PC-9 (cell line): ENCODE data around the gene HAPLN2. TPM values are rescaled to one million over a fixed set of nuclear protein-coding genes. Genes with fewer than 3 reads are reported as not detected.

Source experiments
- BruUV-seq: library from RNA; stranded (reverse); fragments of 400-500 nt; replicated peaks from 2 replicates; lab custom pipeline; 2021; lab: Mats Ljungman, UMichigan
- CTCF ChIA-PET: fragments of 300-600 bp; sonication (Branson Sonifier 250); formaldehyde crosslinking; loops from one replicate; lab custom pipeline; 2022; ENCODE audit warnings: antibody characterized with exemption; lab: Charles Lee
- POLR2A ChIA-PET: fragments of 300-600 bp; sonication (Branson Sonifier 250); formaldehyde crosslinking; loops from one replicate; lab custom pipeline; 2022; ENCODE audit warnings: antibody characterized with exemption; ENCODE audit not compliant: unreplicated experiment; lab: Charles Lee
- DNase-seq, 2 experiments: peaks; one replicate each; pipeline versions ENCODE4 v3.0.0 to v3.0.0-alpha.2; 2015 to 2022; ENCODE audit warnings: mixed read lengths in 1 of 2
- H2AFZ ChIP-seq: fragments of 200-600 bp; sonication (generic); 2 replicates; pipeline ENCODE4 v1.8.1; 2017; ENCODE audit warnings: antibody characterized with exemption
- H3F3A ChIP-seq: fragments of 200-600 bp; sonication (generic); 2 replicates; pipeline ENCODE4 v1.8.1; 2017; ENCODE audit warnings: antibody characterized with exemption, mild to moderate bottlenecking, low read depth; ENCODE audit not compliant: insufficient read depth
- H3K27ac ChIP-seq: fragments of 200-600 bp; sonication (generic); 2 replicates; pipeline ENCODE4 v1.6.1; 2016; ENCODE audit warnings: mixed run types
- H3K27me3 ChIP-seq: fragments of 200-600 bp; sonication (generic); 2 replicates; pipeline ENCODE4 v1.6.1; 2016; ENCODE audit warnings: low read depth, mixed run types; ENCODE audit not compliant: insufficient read depth
- H3K36me3 ChIP-seq: fragments of 200-600 bp; sonication (generic); 2 replicates; pipeline ENCODE4 v1.6.1; 2016; ENCODE audit warnings: low read depth, mixed run types
- H3K4me1 ChIP-seq: fragments of 200-600 bp; sonication (generic); replicated peaks from 2 replicates; pipeline ENCODE4 v1.6.1; 2016; ENCODE audit warnings: mixed run types; ENCODE audit not compliant: insufficient read depth
- H3K4me2 ChIP-seq: fragments of 200-600 bp; sonication (generic); 2 replicates; pipeline ENCODE4 v1.6.1; 2017; ENCODE audit warnings: mixed run types
- H3K4me3 ChIP-seq: fragments of 200-600 bp; sonication (generic); 2 replicates; pipeline ENCODE4 v1.6.1; 2016; ENCODE audit warnings: mixed run types
- H3K79me2 ChIP-seq: fragments of 200-600 bp; sonication (generic); 2 replicates; pipeline ENCODE4 v1.6.1; 2017; ENCODE audit warnings: low read depth, mixed run types
- H3K9me2 ChIP-seq: fragments of 200-600 bp; sonication (generic); 2 replicates; pipeline ENCODE4 v1.8.1; 2017; ENCODE audit warnings: mild to moderate bottlenecking; ENCODE audit not compliant: insufficient read depth
- H3K9me3 ChIP-seq: fragments of 200-600 bp; sonication (generic); 2 replicates; pipeline ENCODE4 v1.8.1; 2016; ENCODE audit warnings: low read depth; ENCODE audit not compliant: insufficient read depth
- H4K20me1 ChIP-seq: fragments of 200-600 bp; sonication (generic); 2 replicates; pipeline ENCODE4 v1.8.1; 2017; ENCODE audit not compliant: insufficient read depth
- EZH2 ChIP-seq: fragments of 200-600 bp; sonication (generic); IDR thresholded peaks from 2 replicates; pipeline ENCODE4 v1.8.0; 2017; ENCODE audit warnings: antibody characterized with exemption, low read depth
- intact Hi-C: fragments of 100-400 bp; cut with micrococcal nuclease; formaldehyde crosslinking; loops from one replicate; pipeline ENCODE4 v1.10.0; 2022; ENCODE audit not compliant: unreplicated experiment
- total RNA-seq: library from RNA; stranded (reverse); gene quantifications from 2 replicates; pipeline ENCODE4 v1.2.3, GENCODE V29; 2021
- TF ChIP-seq, protein P1 (sequence below): fragments of 200-600 bp; sonication (generic); conservative IDR thresholded peaks from 2 replicates; pipeline ENCODE4 v1.6.1; 2017; ENCODE audit warnings: mixed run types, antibody characterized with exemption, mild to moderate bottlenecking, moderate library complexity

The HAPLN2 gene
- total RNA-seq, 1 experiment from 2014 or later = not detected

DNA sequence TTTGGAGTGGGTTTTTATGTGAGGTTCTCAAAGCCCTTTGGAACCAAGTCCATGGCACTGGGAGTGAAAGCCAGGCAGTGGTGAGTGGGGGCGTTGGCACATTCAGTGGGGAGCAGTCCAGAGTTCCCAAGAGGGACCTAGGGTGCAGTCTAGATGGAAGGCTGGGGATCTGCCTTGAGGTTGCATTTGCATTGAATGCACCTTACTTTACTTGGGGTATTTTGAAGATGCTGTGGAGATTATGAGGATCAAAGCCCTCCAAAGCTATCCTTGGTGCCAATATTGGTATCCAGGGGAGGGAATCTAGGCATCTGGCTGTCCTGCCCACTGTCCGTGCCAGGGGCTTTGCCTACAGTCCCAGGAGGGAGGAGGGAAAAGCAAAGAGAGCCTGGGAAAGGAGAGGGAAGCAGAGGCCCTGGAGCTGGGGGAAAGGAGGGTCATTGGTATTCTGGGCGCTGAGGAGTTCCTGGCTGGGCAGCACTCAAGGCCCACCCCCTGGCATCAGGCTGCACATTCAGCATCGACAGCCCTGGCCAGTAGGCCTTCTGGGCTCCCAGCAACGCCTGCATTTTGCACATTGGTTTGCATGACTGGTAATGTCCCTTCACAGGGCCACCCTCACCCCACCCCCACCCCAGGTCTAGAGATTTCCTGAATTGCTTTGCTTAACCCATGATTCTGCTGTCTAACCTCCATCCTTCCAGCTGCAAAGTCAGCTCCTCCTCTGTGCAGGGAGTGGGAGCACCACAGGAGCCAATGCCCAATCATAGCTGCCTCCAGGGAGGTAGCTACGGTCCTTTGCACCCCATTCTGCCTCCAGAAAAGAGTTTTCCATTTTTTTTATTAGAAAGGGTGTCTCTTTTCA is 21.9 kb downstream of the HAPLN2 start:
- Histone ChIP-seq H4K20me1 (peaks cover 82% of the 10 kb centered on the region), H3K36me3 (peaks cover 10% of the 10 kb centered on the region), H3K4me3 (no peak overlapping the region), H3K27ac (no peak overlapping the region), H3K27me3 (peaks cover 5% of the 10 kb centered on the region; the same call in 1 of the 2 replicates), H3K79me2 (no peaks in the 10 kb centered on the region), H3K9me2 (no peaks in the 10 kb centered on the region), H3K4me1 (peaks cover 28% of the 10 kb centered on the region), H3K4me2 (no peak overlapping the region), H2AFZ (no peak overlapping the region), H3F3A (peaks cover 61% of the 10 kb centered on the region), H3K9me3 (no peaks in the 10 kb centered on the region)
- no peak for DNase-seq
- intact Hi-C loops = no loop called here
- BruUV-seq = TSS peak; percentile 2
- CTCF ChIA-PET = no interaction called here
- POLR2A ChIA-PET = interaction anchor here (0.6 kb wide), 1 partner anchor 76 kb away, joined by 5 read pairs; no protein-coding TSS in a partner anchor
- no peak for TF ChIP-seq EZH2
- TF ChIP-seq, protein P1, sequence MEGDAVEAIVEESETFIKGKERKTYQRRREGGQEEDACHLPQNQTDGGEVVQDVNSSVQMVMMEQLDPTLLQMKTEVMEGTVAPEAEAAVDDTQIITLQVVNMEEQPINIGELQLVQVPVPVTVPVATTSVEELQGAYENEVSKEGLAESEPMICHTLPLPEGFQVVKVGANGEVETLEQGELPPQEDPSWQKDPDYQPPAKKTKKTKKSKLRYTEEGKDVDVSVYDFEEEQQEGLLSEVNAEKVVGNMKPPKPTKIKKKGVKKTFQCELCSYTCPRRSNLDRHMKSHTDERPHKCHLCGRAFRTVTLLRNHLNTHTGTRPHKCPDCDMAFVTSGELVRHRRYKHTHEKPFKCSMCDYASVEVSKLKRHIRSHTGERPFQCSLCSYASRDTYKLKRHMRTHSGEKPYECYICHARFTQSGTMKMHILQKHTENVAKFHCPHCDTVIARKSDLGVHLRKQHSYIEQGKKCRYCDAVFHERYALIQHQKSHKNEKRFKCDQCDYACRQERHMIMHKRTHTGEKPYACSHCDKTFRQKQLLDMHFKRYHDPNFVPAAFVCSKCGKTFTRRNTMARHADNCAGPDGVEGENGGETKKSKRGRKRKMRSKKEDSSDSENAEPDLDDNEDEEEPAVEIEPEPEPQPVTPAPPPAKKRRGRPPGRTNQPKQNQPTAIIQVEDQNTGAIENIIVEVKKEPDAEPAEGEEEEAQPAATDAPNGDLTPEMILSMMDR = no peak

DNA sequence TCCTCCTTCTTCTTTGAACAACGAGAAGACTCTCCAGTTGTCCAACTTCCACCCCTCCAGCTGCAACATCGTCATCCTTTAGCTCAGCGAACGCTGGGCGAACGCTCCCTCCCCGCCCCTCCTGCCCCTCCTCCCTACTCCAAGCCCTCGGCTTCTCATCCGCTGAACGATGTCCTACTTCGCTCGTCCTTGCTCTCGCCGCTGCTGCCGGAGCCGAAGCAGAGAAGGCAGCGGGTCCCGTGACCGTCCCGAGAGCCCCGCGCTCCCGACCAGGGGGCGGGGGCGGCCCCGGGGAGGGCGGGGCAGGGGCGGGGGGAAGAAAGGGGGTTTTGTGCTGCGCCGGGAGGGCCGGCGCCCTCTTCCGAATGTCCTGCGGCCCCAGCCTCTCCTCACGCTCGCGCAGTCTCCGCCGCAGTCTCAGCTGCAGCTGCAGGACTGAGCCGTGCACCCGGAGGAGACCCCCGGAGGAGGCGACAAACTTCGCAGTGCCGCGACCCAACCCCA is 22.6 kb downstream of the HAPLN2 start, which contains the start of gene BCAN:
BCAN (plus strand) TSS at position 357 of the 504 bp plus-strand sequence. CDS start 3,938 bp downstream, outside the sequence.
- Histone ChIP-seq H3K79me2 (no peaks in the 10 kb centered on the region), H3K36me3 (peaks cover 18% of the 10 kb centered on the region), H3K27me3 (peaks cover under 1% of the 10 kb centered on the region; the same call in 1 of the 2 replicates), H3F3A (peaks cover 61% of the 10 kb centered on the region), H3K9me2 (no peaks in the 10 kb centered on the region), H3K4me2 (no peak within 1 kb of the TSS), H3K9me3 (no peaks in the 10 kb centered on the region), H4K20me1 (peaks cover 89% of the 10 kb centered on the region), H3K4me1 (peaks cover 28% of the 10 kb centered on the region), H2AFZ (no peak within 1 kb of the TSS), H3K4me3 (no peak within 1 kb of the TSS), H3K27ac (no peak within 1 kb of the TSS)
- TF ChIP-seq, protein P1 = no peak
- TF ChIP-seq EZH2 = no peak
- BruUV-seq = no TSS peak
- ChIA-PET POLR2A (interaction anchor here (0.6 kb wide), 1 partner anchor 75 kb away, joined by 5 read pairs; no protein-coding TSS in a partner anchor), CTCF (no interaction called here)
- no peak for DNase-seq
- intact Hi-C loops = no loop called here

DNA sequence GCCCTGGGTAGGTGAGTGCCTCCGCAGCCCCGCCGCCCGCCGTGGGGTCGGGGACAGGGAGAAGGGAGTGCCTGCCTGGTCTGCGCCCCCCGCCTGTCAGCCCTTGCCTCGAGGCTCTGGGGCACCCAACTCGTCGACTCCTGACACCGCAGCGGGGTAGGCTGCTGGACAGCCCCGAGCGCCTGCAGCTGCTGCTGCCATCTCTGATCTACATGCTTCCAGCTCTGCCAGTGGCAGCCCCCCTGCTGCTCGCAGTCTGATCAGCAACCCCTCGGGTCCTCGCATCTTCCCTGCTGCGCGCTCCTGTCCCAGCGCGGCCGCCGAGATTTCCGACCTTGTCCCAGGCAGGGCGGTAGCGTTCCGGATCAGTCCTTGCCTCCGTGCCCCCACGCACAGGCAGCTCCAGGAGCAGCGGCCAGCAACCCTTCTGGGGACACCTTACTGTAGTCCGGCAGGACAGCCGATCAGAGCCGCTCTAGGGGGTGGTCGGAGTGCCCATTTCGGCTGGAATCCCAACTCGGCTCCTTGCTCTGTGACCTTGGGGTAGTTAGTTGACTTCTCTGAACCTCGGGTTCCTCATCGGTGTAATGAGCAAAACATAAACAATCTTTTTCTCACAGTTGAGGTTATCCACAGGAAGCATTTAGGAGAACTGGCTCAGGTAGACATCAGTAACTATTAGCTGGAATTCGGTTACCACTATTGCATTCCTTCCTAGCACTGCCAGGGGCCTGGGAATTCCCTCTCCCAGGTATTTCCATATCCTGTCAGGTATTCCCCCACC is 23.2 kb downstream of the HAPLN2 start:
- ChIA-PET POLR2A (no interaction called here), CTCF (no interaction called here)
- H3K27me3 ChIP-seq = no peaks in the 10 kb centered on the region
- H3K9me3 ChIP-seq = no peaks in the 10 kb centered on the region
- H3K36me3 ChIP-seq = peaks cover 19% of the 10 kb centered on the region
- peaks cover 61% of the 10 kb centered on the region for H3F3A ChIP-seq
- no peaks in the 10 kb centered on the region for H3K79me2 ChIP-seq
- intact Hi-C loops = no loop called here
- H3K4me3 ChIP-seq = no peak overlapping the region
- no TSS peak for BruUV-seq
- peaks cover 94% of the 10 kb centered on the region for H4K20me1 ChIP-seq
- peaks cover 28% of the 10 kb centered on the region for H3K4me1 ChIP-seq
- H2AFZ ChIP-seq = no peak overlapping the region
- no peak for TF ChIP-seq EZH2
- TF ChIP-seq, protein P1 = no peak
- DNase-seq = no peak
- H3K9me2 ChIP-seq = no peaks in the 10 kb centered on the region
- no peak overlapping the region for H3K27ac ChIP-seq
- H3K4me2 ChIP-seq = no peak overlapping the region
